NCI-H526 (cell line): ENCODE results near the gene TBC1D3I.
"Not testable (repeated sequence)": the region's sequence is repeated elsewhere in the genome, so short reads cannot be mapped to it uniquely, and the experiment has no call there.

Experiments
- DNase-seq, 2 experiments: peaks; one replicate each; lab custom pipeline; 2025; lab: John Stamatoyannopoulos, UW

TBC1D3I gene

GRCh38 chr17:36206486-36206821 is 57.9 kb downstream of the TBC1D3I start:
- DNase-seq: not testable (repeated sequence)

- DNase-seq: no peak
These were observed 58.5 kb downstream of the TBC1D3I start for GRCh38 chr17:36205637-36206485.

GRCh38 chr17:36204724-36205500 is 59.5 kb downstream of the TBC1D3I start:
- DNase-seq: no peak
